ENCODE data around the gene TTC24. TPM values are rescaled to one million over a fixed set of nuclear protein-coding genes. Genes with fewer than 3 reads are reported as not detected.
"Not testable (repeated sequence)": the region's sequence is repeated elsewhere in the genome, so short reads cannot be mapped to it uniquely, and the experiment has no call there.

TTC24 gene
- total and polyA plus RNA-seq, 9 donors: 0.12 to 0.15 TPM; not detected in 7

DNA sequence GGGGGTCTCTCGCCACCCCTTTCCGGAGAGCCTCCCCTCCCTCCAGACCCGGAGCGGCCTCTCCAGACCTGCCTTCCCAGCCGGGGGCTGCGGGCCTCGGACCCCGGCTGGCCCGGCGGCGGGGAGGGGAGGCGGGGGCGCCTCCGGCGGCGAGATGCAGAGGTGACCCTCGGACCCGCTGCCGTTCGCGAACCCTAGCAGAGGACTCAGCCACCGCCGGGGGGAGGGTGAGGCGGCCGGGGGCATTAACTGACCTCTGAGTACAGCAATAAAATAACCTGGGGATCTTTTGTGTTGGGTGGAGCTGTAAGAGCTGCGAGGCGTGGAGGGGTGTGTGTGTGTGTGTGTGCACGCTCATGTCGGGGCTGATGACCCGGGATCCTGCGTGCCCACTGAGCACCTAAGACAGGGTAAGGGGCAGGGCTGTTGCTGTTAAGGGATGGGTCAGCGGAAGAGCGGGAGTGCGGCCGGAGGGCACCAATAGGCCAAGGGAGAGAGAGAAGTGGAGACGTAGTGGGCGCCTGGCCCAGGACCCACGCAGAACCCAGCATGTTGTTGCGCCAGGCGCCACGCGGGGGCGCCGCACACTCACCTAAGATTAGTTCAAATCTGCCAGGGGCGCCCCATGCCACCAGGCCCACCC is 46.0 kb downstream of the TTC24 start:
- H3K27ac ChIP-seq: peak overlapping the region in 1 of 2 donors; percentile 9
- intact Hi-C loops (cut with DNase I): loop anchor here in 2 of 4 donors (2.0 kb wide), 1 partner anchor 31 kb away; no protein-coding TSS in a partner anchor
- H3K4me1 ChIP-seq (ENCODE audit: insufficient read depth): peaks cover 12% of the 10 kb centered on the region
- peak; percentile 22 to 74 (median 57) for DNase-seq
- TF ChIP-seq CTCF (IDR thresholded peaks at IDR 0.05) (peak in 2 of 3 donors; percentile 61 to 62), POLR2A (IDR thresholded peaks at IDR 0.05) (no peak), EP300 (IDR thresholded peaks at IDR 0.05) (no peak)
- no peaks in the 10 kb centered on the region for H3K36me3 ChIP-seq
- H3K27me3 ChIP-seq: no peaks in the 10 kb centered on the region
- 0 to 2% (median 1%) methylated on average over 31 to 45 of the region's 45 CpGs for WGBS, 3 donors
- H3K9me3 ChIP-seq: no peaks in the 10 kb centered on the region
- peak overlapping the region; percentile 31 for H3K4me3 ChIP-seq

GRCh38 chr1:156626079-156626438 is 46.5 kb downstream of the TTC24 start:
- H3K27ac ChIP-seq: no peak overlapping the region
- 37 to 44% (median 39%) methylated on average over 4 of the region's 4 CpGs for WGBS, 3 donors

GRCh38 chr1:156627313-156627880 is 47.9 kb downstream of the TTC24 start:
- H3K4me1 ChIP-seq (ENCODE audit: insufficient read depth): peaks cover 12% of the 10 kb centered on the region
- no peak overlapping the region for H3K4me3 ChIP-seq
- WGBS, 3 donors: 59 to 67% (median 66%) methylated on average over 2 of the region's 2 CpGs
- H3K27me3 ChIP-seq: no peaks in the 10 kb centered on the region
- TF ChIP-seq POLR2A (IDR thresholded peaks at IDR 0.05) (no peak), EP300 (IDR thresholded peaks at IDR 0.05) (no peak), CTCF (IDR thresholded peaks at IDR 0.05) (no peak)
- H3K9me3 ChIP-seq: no peaks in the 10 kb centered on the region
- no peaks in the 10 kb centered on the region for H3K36me3 ChIP-seq
- intact Hi-C loops (cut with DNase I): loop anchor here in 2 of 4 donors (2.0 kb wide), 1 partner anchor 29 kb away; no protein-coding TSS in a partner anchor
- no peak overlapping the region for H3K27ac ChIP-seq
- DNase-seq: no peak

More at GRCh38 chr1:156626079-156626438, 46.5 kb downstream of the TTC24 start:
- H3K4me3 ChIP-seq: no peak overlapping the region
- intact Hi-C loops (cut with DNase I): loop anchor here in 2 of 4 donors (2.0 kb wide), 1 partner anchor 31 kb away; no protein-coding TSS in a partner anchor
- no peaks in the 10 kb centered on the region for H3K9me3 ChIP-seq
- no peak for DNase-seq
- TF ChIP-seq EP300 (IDR thresholded peaks at IDR 0.05): no peak
- H3K27me3 ChIP-seq: no peaks in the 10 kb centered on the region
- no peaks in the 10 kb centered on the region for H3K36me3 ChIP-seq
- peaks cover 12% of the 10 kb centered on the region for H3K4me1 ChIP-seq (ENCODE audit: insufficient read depth)

- intact Hi-C loops (cut with DNase I): no loop called here
- no peaks in the 10 kb centered on the region for H3K36me3 ChIP-seq
- WGBS, 3 donors: 84 to 86% (median 85%) methylated on average over 8 of the region's 8 CpGs
- H3K27ac ChIP-seq: no peak overlapping the region
- no peaks in the 10 kb centered on the region for H3K9me3 ChIP-seq
- TF ChIP-seq POLR2A (IDR thresholded peaks at IDR 0.05) (no peak), CTCF (IDR thresholded peaks at IDR 0.05) (no peak), EP300 (IDR thresholded peaks at IDR 0.05) (no peak)
- H3K4me1 ChIP-seq (ENCODE audit: insufficient read depth): peaks cover 2% of the 10 kb centered on the region
- H3K27me3 ChIP-seq: no peaks in the 10 kb centered on the region
- no peak for DNase-seq
- no peak overlapping the region for H3K4me3 ChIP-seq
These were observed 50.4 kb downstream of the TTC24 start for GRCh38 chr1:156629823-156630449.

- H3K9me3 ChIP-seq; H3K4me1 ChIP-seq (ENCODE audit: insufficient read depth); H3K36me3 ChIP-seq; DNase-seq; H3K4me3 ChIP-seq; H3K27me3 ChIP-seq; H3K27ac ChIP-seq; intact Hi-C loops (cut with DNase I): not testable (repeated sequence)
- 45 to 50% (median 49%) methylated on average over 9 of the region's 9 CpGs for WGBS, 3 donors
These were observed 51.6 kb downstream of the TTC24 start for GRCh38 chr1:156631152-156631551.
